GM12878 (cell line): ENCODE results near the gene ADGB. TPM values are rescaled to one million over a fixed set of nuclear protein-coding genes. Genes with fewer than 3 reads are reported as not detected.

Experiments used
- polyA plus RNA-seq, 11 experiments: library from polyadenylated mRNA; depleted of rRNA in 4 of 11; unstranded in 6 of 11; stranded (reverse) in 5 of 11; fragments of >200 nt; fragmentation: Nextera tagmentation in 4 of 11; fragmentation: Illumina TruSeq in 1 of 11; extraction: Ambion mirVana in 4 of 11; extraction: Trizol in 1 of 11; gene quantifications; 1 replicate in 1 of 11; 2 replicates in 10 of 11; pipeline versions ENCODE4 v1.2.1 to v1.2.3, GENCODE V29; 2011 to 2016; ENCODE audit warnings: inconsistent platforms in 2 of 11, missing spikeins in 2 of 11, low read depth in 1 of 11
- small RNA-seq: library from RNA; depleted of rRNA; stranded (forward); fragments of <200 nt; gene quantifications from one replicate; pipeline ENCODE3, GENCODE V24; 2014
- total RNA-seq, 4 experiments: library from RNA; depleted of rRNA in 3 of 4; stranded (reverse); fragments of >200 nt in 3 of 4; fragmentation: Illumina TruSeq in 1 of 4; extraction: Trizol in 1 of 4; gene quantifications; 2 replicates each; pipeline versions ENCODE4 v1.2.1 to v1.2.3, GENCODE V29; 2013 to 2021

The ADGB gene
- total and polyA plus RNA-seq, 10 of the 15 experiments (the other 5 are each of a cell fraction or from before 2014, with no cell fraction given): not detected

Small RNAs within 50 kb of the gene (small RNA-seq; reads per million reads assigned to genes)
- gene RNU6-906P: not detected

Other genes starting within 250 kb of the ADGB start
- gene RAB32, start 55.1 kb upstream of the ADGB start, total RNA-seq (2014; rRNA removed): not detected in 2 replicates
- gene RAB32, start 55.1 kb upstream of the ADGB start, total RNA-seq (2014; rRNA removed; fragmentation: Illumina TruSeq; extraction: Trizol): not detected in 2 replicates
- not detected in 2 replicates for gene RAB32, start 55.1 kb upstream of the ADGB start, total RNA-seq (2021)
- 0.39 and 0.50 TPM in 2 replicates for gene RAB32, start 55.1 kb upstream of the ADGB start, polyA plus RNA-seq (2011; rRNA removed)
- gene RAB32, start 55.1 kb upstream of the ADGB start, polyA plus RNA-seq (2014; fragmentation: Illumina TruSeq; extraction: Trizol): not detected in 2 replicates
- not detected for gene RAB32, start 55.1 kb upstream of the ADGB start, polyA plus RNA-seq (2014; fragmentation: Nextera tagmentation; extraction: Ambion mirVana)
- not detected in 2 replicates for gene RAB32, start 55.1 kb upstream of the ADGB start, polyA plus RNA-seq (2014; rRNA removed)
- not detected for gene RAB32, start 55.1 kb upstream of the ADGB start, polyA plus RNA-seq (2016; fragmentation: Nextera tagmentation; extraction: Ambion mirVana)